GM18868 (cell line): ENCODE results near the gene ACSL1.
A peak's percentile ranks its signal among the peaks of the same experiment; 100 is the strongest.

ENCODE experiments used
- ATAC-seq: cut with Tn5 transposase; IDR thresholded peaks from one replicate; pipeline ENCODE4 v1.9.1; 2021; ENCODE audit warnings: mild to moderate bottlenecking, moderate library complexity; ENCODE audit not compliant: unreplicated experiment

Gene ACSL1

GRCh38 chr4:184812651-184813181 lies 13.1 kb downstream of the ACSL1 start:
- ATAC-seq = no peak

- no peak for ATAC-seq
These were observed 13.6 kb downstream of the ACSL1 start for GRCh38 chr4:184812199-184812542.

GRCh38 chr4:184811526-184812198 lies 14.1 kb downstream of the ACSL1 start:
- no peak for ATAC-seq

DNA sequence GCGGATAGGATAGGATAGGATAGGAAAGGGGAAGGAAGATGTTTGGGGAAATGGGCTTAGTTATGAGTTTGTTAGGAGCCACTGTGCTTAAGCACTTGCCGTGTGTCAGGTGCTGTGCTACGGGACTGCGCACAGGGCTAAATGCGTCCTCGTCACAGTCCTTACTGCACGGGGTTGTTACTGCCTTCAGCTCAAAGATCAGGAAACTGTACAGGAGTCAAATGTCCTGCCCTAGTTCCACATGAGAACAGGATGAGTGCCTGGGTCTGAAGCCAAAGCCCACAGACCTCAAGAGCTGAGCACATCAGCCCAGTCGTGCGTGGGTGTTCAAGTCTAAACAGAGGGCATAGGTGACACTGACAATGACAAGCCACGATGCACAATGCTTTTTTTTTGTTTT lies 15.0 kb downstream of the ACSL1 start:
- ATAC-seq = no peak

DNA sequence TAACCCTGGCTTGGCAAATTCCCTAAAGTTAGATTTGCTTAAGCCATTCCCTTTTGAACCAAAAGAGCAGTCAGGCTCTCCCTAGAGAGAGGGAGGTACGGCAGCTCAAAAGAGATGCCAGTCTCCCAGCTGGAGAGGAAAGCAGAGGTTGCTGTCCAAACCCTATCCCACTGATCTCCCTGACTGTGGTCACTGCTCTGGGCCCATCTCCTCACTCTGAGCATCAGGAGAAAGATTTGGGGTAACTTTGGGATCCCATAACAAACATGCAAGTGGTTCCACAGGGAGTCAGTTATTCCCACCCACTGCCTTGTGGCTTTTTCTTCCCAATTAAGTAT lies 17.1 kb downstream of the ACSL1 start:
- no peak for ATAC-seq

- ATAC-seq = no peak
These were observed 17.7 kb downstream of the ACSL1 start for GRCh38 chr4:184807797-184808712.

- no peak for ATAC-seq
These were observed 18.5 kb downstream of the ACSL1 start for GRCh38 chr4:184807256-184807655.

- ATAC-seq = no peak
These were observed 19.1 kb downstream of the ACSL1 start for GRCh38 chr4:184806711-184807110.

- peak; percentile 4 for ATAC-seq
These were observed 19.6 kb downstream of the ACSL1 start for GRCh38 chr4:184806229-184806550.

DNA sequence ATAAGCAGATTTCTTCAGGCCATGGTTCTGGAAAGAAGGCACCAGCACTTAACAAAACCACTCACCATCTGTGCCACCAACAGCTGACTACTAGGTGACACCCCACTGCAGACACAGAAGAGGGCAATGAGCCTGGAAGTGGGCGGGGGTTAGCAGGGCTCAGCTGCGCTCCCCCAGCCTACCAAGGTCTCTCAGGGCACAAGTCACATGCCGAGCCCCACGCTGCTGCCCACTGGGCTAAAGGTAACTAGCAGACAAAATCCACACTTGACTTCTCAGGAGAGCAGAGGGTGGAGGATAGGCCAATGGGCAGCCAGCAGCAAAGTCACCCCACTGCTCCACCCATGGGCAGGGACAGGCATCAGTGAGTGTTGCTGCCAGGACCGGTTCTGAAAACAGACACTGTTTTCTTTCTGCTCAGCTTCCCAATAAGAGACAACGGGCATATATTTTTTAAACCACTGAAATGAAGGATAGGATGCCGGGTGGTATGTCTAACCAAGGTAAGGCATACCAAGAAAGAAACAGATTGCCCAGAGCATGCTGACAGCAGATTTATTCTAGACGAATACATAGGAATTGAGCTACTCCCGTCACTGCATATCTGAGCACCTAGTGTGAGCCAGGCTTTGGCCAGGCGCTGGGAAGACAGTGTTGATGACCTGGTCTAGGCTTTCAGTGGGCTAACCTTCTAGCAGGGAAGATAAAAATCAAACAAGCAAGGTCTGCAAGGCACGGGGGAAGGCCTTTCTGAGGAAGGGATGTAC lies 20.1 kb downstream of the ACSL1 start:
- peak; percentile 79 for ATAC-seq

- ATAC-seq = no peak
These were observed 21.1 kb downstream of the ACSL1 start for GRCh38 chr4:184804621-184805020.

- no peak for ATAC-seq
These were observed 21.9 kb downstream of the ACSL1 start for GRCh38 chr4:184803874-184804273.

GRCh38 chr4:184803133-184803532 lies 22.6 kb downstream of the ACSL1 start:
- ATAC-seq = no peak

- no peak for ATAC-seq
These were observed 23.1 kb downstream of the ACSL1 start for GRCh38 chr4:184802697-184803015.

GRCh38 chr4:184801781-184802696 lies 23.7 kb downstream of the ACSL1 start:
- no peak for ATAC-seq

DNA sequence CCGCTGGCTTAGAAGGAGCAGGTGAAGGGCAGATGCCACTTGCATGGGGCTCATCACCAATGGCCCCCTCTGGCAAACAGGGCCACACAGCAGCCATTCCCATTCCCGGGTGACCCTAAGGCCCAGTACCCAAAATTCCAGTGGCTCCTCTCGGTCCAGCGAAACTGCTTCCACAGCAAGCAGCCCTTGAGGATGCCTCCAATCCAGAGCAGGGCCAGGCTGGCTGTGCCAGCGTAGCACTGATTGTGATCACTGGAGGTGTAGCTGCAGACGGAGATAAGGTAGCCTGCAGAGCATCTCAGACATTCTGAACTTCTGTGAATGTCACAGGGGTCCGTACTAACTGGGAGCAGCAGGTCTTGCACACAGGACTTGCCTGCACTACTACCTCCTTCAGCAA lies 27.3 kb downstream of the ACSL1 start:
- no peak for ATAC-seq

- no peak for ATAC-seq
These were observed 28.9 kb downstream of the ACSL1 start for GRCh38 chr4:184796906-184797305.

- no peak for ATAC-seq
These were observed 30.4 kb downstream of the ACSL1 start for GRCh38 chr4:184795214-184795844.

DNA sequence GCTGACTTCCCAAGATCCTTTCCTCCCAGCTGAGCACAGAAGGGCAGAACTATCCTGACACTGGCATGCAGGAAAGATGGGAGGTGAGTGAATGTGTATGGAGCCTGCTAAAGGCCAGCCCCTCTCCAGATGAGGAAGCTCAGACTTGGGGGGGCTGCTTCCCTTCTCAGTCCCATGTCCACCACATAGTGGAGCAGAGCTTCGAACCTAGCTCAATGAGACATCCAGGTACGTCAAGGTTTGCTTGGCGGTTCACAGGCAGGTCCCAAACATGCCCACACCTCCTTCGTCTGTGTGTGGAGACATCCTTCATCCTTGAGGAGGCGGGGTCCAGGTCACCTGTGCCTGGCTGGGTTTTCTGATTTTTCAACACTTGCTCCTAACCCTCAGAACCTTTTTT lies 31.3 kb downstream of the ACSL1 start:
- no peak for ATAC-seq

DNA sequence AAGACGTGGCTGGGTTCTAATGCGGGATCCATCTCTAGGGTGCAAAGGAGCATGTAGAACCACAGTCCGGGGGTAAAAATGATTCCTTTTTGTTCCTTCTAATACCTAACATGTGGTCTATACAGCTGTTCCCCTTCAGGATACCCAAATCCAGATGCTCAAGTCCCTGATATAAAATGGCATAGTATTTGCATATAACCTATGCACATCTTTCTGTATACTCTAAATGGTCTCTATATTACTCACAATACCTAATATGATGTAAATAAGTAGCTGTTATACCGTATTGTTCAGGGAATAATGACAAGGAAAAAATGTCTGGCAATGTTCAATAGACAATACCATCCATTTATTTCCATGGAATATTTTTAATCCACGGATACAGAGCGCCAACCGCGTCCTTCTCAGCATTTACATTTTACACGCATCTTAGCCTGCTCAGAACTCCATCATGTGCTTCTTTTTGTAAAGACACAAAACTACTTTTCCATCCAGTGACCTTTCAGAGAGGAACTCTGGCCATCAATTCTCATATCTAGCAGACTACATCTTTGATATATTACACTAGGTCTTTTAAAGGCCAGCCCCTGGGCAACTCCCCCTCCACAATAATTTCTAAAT lies 31.9 kb downstream of the ACSL1 start:
- ATAC-seq = no peak
